NCI-H1092 (cell line): Measurements from ENCODE around the gene MRPL37.

Experiments used
- DNase-seq: peaks from one replicate; lab custom pipeline; 2025; lab: John Stamatoyannopoulos, UW

MRPL37 gene

DNA sequence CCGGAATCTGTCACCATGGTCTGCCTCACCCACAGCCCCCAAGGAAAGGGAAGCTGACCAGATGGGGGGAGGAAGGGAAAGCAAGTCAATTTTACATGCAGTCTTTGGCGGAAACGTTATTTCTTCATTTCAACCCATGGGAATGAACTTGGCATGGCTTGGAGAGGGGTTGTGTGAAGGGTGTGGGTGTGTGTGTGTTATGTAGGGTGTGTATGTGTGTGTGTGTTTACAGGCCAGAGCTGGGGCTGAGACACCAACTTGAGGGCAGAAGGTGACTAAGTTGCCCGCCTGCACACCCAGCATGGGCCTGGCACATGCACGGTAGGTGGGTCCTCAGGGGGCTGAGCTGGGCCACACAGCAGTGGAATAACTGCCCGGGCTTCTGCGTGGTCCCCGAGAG lies 65.2 kb downstream of the MRPL37 start:
- DNase-seq: no peak

DNA sequence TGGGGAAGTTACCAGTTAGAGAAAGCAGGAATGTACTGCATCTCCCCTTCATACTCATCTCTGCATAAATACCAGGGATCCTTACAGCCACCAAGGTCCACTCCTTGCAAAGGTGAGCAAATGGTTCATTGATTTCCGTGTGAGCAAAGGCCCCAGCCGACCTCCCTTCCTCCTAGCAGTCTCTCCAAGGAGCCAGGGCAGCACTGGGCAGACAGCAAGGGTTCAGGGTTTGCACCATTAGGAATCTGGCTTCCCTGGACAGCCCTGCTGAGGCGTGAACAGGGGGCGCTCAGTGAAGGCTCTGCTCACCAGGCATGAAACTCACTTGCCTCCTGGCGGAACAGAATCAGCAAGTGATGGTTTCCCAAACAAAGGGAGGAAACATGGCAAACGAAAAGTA lies 65.7 kb downstream of the MRPL37 start:
- DNase-seq: no peak

GRCh38 chr1:54266195-54266594 lies 66.2 kb downstream of the MRPL37 start:
- DNase-seq: no peak

GRCh38 chr1:54266908-54267307 lies 66.9 kb downstream of the MRPL37 start:
- DNase-seq: no peak
